HEK293T (cell line): Measurements from ENCODE around the gene ARL5C.

ENCODE experiments used
- CTCF ChIA-PET: fragments of 350-600 bp; formaldehyde crosslinking; extraction: SDS; loops from one replicate; lab custom pipeline; 2021; ENCODE audit warnings: antibody characterized with exemption, inconsistent platforms; lab: Yijun Ruan, JAX
- POLR2A ChIA-PET: fragments of 350-600 bp; formaldehyde crosslinking; extraction: SDS; loops from one replicate; lab custom pipeline; 2020; ENCODE audit warnings: antibody characterized with exemption, inconsistent platforms; lab: Yijun Ruan, JAX
- DNase-seq: peaks from one replicate; pipeline ENCODE4 v3.0.0; 2012; ENCODE audit warnings: mixed read lengths; ENCODE audit errors: extremely low spot score
- ARNT ChIP-seq: fragments of 450-650 bp; IDR thresholded peaks from 2 replicates; pipeline ENCODE4 v1.6.1; 2017; ENCODE audit warnings: mild to moderate bottlenecking
- BHLHE40 ChIP-seq: fragments of 450-650 bp; IDR thresholded peaks from 2 replicates; pipeline ENCODE4 v1.6.1; 2016; ENCODE audit warnings: mild to moderate bottlenecking, moderate library complexity, borderline replicate concordance
- CTBP1 ChIP-seq: fragments of 450-650 bp; IDR thresholded peaks from 2 replicates; pipeline ENCODE4 v1.6.1; 2016; ENCODE audit warnings: borderline replicate concordance
- ELF4 ChIP-seq: fragments of 450-650 bp; IDR thresholded peaks from 2 replicates; pipeline ENCODE4 v1.6.1; 2017; ENCODE audit warnings: antibody characterized with exemption
- FOXA1 ChIP-seq: fragments of 450-650 bp; IDR thresholded peaks from 2 replicates; pipeline ENCODE4 v1.6.1; 2016; ENCODE audit warnings: mild to moderate bottlenecking
- FOXK2 ChIP-seq: fragments of 450-650 bp; IDR thresholded peaks from 2 replicates; pipeline ENCODE4 v1.6.1; 2016; ENCODE audit warnings: mild to moderate bottlenecking
- FOXM1 ChIP-seq: fragments of 450-650 bp; IDR thresholded peaks from 2 replicates; pipeline ENCODE4 v1.6.1; 2017; ENCODE audit warnings: mild to moderate bottlenecking, borderline replicate concordance
- HDGF ChIP-seq: fragments of 450-650 bp; IDR thresholded peaks from 2 replicates; pipeline ENCODE4 v1.6.1; 2017; ENCODE audit warnings: antibody characterized with exemption, borderline replicate concordance
- L3MBTL2 ChIP-seq: fragments of 450-650 bp; conservative IDR thresholded peaks from 2 replicates; pipeline ENCODE4 v1.6.1; 2016; ENCODE audit warnings: mild to moderate bottlenecking
- LEF1 ChIP-seq: fragments of 450-650 bp; IDR thresholded peaks from 2 replicates; pipeline ENCODE4 v1.6.1; 2017; ENCODE audit warnings: mild to moderate bottlenecking, borderline replicate concordance
- NFRKB ChIP-seq: fragments of 450-650 bp; IDR thresholded peaks from 2 replicates; pipeline ENCODE4 v1.6.1; 2016; ENCODE audit warnings: mild to moderate bottlenecking, moderate library complexity
- SP1 ChIP-seq: fragments of 450-650 bp; IDR thresholded peaks from 2 replicates; pipeline ENCODE4 v1.6.1; 2017
- SUZ12 ChIP-seq: fragments of 450-650 bp; IDR thresholded peaks from 2 replicates; pipeline ENCODE4 v1.6.1; 2016; ENCODE audit warnings: mild to moderate bottlenecking
- TARDBP ChIP-seq: fragments of 450-650 bp; IDR thresholded peaks from 2 replicates; pipeline ENCODE4 v1.6.1; 2016
- ZNF384 ChIP-seq: fragments of 450-650 bp; IDR thresholded peaks from 2 replicates; pipeline ENCODE4 v1.6.1; 2016
- TF ChIP-seq, protein P1 (sequence below): fragments of 450-650 bp; IDR thresholded peaks from 2 replicates; pipeline ENCODE4 v1.6.1; 2016

Gene ARL5C

DNA sequence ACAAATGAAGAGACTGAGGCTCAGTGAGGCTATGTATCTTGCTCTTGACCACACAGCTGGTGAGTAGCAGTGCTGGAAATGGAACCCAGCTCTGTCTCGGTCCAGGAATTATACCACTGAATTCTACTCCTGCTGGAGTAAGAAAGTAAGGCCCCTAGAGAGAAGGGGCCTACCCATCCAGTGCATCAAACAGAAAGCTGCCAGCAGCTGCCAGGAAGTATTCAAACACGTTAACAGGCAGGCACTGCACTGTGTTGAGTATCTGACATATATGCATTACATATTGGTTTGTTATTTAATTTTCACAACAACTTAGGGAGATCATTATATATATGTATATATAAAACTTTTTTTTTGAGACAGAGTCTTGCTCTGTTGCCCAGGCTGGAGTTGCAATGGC is 4.0 kb downstream of the ARL5C start:
- TF ChIP-seq FOXA1 (no peak), FOXM1 (no peak), NFRKB (no peak), LEF1 (no peak), SP1 (no peak), TARDBP (no peak)
- POLR2A ChIA-PET: interaction anchor here (0.9 kb wide), 1 partner anchor 38 kb away, joined by 3 read pairs; the partner anchor contains the start of gene RPL19
- CTCF ChIA-PET: interaction anchor here (1.4 kb wide), 1 partner anchor 13 kb away, joined by 4 read pairs; no protein-coding TSS in a partner anchor
- DNase-seq: no peak

DNA sequence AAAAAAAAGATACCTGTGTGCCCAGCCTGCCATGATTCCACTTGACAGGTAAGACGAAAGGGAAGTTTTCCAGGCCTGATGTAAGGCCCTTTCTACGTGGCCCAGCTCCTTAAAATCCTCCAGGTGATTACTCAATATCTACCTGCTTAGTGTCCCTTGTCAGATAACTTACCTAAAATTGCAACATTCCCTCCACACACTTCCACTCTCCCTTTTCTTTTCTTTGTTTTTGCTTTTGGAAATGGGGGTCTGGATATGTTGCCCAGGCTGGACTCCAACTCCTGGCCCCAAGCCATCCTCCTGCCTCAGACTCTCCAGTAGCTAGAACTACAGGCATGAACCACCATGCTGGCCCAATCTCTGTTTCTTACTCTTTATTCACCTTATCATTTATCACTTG is 7.3 kb downstream of the ARL5C start:
- ChIA-PET CTCF (no interaction called here), POLR2A (no interaction called here)
- TF ChIP-seq ZNF384: 0 out of 2 replicates have a peak, but pooled peaks have one; percentile 21
- TF ChIP-seq NFRKB: no peak
- DNase-seq: no peak

DNA sequence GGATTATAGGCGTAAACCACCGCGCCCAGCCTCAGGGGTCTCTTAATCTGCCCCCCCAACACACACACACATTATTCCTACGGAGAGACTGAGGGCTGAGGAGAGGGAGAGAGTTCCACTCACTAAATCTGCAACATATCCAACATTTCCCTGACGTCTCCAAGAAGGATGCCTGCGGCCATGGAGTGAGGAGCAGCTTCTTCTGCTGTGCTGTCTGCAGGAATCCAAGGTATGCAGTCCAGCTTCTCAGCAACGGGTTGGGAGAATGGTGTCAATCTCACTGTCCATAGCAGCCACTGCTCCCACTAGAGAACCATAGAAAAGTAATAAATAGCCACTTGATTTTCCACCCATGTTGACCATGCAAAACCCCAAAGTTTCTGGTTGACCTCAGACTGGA is 9.5 kb downstream of the ARL5C start:
- no peak for DNase-seq
- TF ChIP-seq, protein P1, sequence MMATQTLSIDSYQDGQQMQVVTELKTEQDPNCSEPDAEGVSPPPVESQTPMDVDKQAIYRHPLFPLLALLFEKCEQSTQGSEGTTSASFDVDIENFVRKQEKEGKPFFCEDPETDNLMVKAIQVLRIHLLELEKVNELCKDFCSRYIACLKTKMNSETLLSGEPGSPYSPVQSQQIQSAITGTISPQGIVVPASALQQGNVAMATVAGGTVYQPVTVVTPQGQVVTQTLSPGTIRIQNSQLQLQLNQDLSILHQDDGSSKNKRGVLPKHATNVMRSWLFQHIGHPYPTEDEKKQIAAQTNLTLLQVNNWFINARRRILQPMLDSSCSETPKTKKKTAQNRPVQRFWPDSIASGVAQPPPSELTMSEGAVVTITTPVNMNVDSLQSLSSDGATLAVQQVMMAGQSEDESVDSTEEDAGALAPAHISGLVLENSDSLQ: no peak
- no peak for TF ChIP-seq ZNF384
- TF ChIP-seq TARDBP: no peak
- no peak for TF ChIP-seq LEF1
- TF ChIP-seq FOXK2: no peak
- CTCF ChIA-PET: no interaction called here
- POLR2A ChIA-PET: no interaction called here

DNA sequence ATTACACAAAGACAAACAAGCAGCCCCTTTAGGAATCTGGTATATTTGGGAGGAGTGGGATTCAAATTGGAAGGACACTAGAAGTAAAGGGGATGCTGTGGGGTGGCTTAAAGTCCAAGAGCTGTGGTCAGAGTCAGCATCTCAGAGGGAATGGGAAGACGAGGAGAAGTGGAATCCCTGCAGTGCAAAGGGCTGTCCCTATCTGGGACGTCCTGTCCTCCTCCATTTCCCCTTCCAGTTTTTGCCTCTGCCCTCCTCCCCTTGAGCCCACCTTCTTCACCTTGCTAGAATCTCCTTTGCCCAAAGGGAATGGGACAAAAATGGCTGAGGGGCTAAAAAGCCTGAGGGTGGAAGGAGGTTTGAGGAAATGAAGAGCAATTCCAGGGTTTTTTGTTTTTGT is 10.3 kb downstream of the ARL5C start:
- no peak for DNase-seq
- POLR2A ChIA-PET: no interaction called here
- CTCF ChIA-PET: interaction anchor here (0.9 kb wide), 1 partner anchor 19 kb away, joined by 3 read pairs; no protein-coding TSS in a partner anchor
- TF ChIP-seq L3MBTL2 (no peak), FOXM1 (no peak), FOXA1 (no peak), CTBP1 (no peak), SUZ12 (no peak), FOXK2 (no peak), HDGF (no peak), TARDBP (no peak), ELF4 (no peak), SP1 (no peak), NFRKB (no peak), BHLHE40 (no peak)

DNA sequence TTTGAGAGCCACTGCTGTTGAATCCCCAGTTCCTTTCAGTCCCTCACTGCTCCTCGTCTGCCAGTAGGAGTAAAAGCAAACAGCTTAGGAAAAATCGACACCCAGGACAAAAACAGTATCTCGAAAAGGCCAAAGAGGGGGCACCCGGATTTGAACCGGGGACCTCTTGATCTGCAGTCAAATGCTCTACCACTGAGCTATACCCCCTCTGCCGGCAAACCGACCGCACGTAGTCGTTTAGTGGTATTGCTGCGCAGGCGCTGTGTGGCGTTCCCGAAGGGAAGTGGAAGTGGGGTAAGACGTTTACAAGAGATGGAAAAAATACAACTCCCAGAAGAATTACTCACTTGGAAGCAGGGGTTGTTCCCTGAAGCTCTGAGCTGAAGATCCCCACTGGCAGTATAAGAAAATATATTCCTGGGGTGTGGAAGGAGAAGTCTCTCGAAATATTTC is 12.3 kb downstream of the ARL5C start:
- TF ChIP-seq LEF1: no peak
- no peak for TF ChIP-seq HDGF
- no peak for TF ChIP-seq FOXK2
- no peak for TF ChIP-seq FOXA1
- no peak for TF ChIP-seq SUZ12
- TF ChIP-seq SP1: no peak
- no peak for TF ChIP-seq ZNF384
- TF ChIP-seq ARNT: no peak
- no peak for TF ChIP-seq BHLHE40
- TF ChIP-seq TARDBP: no peak
- TF ChIP-seq CTBP1: no peak
- no peak for TF ChIP-seq FOXM1
- TF ChIP-seq L3MBTL2: no peak
- no peak for TF ChIP-seq ELF4
- no peak for TF ChIP-seq NFRKB
- TF ChIP-seq, protein P1: no peak
- CTCF ChIA-PET: interaction anchor here (0.6 to 2.5 kb wide), 24 partner anchors 9 to 419 kb away, joined by 3 to 89 read pairs (median 4); partner anchors contain the start of genes LASP1 and LASP1NB
- POLR2A ChIA-PET: interaction anchor here (0.8 to 3.8 kb wide), 19 partner anchors 8 to 546 kb away, joined by 3 to 22 read pairs (median 4); partner anchors contain the start of genes CACNB1, ERBB2, LASP1 and RPL19
- peak; percentile 65 for DNase-seq

DNA sequence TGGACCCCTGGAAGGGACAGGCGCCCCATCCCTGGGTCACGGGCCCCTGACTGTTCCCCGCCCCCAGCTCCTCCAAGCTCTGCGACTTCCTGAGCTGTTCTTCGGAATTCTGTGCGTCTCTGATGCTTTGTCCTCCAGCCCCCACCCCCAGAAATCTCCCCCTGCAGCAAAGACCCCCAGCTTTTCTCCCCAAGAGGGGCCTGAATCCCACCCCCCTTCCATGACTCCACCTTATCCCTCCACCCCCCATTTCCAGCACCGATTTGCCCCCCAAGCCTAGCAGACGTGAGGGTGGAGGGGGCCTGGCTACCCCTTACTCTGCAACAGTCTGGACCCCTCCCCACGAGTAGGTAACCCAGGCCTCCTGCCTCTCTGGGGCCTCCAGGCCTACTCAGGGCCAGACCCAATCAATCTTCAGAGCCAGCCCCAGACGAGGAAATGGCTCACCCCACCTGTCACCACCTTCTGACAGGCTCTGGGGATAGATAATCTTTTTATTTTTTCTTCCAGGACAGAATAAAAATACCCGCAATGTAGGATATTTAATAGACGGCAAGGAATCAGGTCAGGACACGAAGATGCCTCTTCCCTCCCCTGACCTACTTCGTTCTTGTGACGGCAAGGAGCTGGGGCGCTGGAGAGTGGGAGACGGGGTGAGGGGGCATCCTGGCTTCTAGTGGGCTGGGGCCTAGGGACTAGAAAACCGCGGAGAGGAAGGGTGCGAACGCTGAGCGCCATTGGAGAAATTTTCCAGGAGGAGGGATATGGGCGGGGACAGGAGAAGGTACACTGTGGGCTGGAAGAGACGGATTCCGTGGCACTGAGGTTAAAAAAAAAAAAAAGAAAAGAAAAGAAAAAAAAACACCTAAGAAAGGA is 13.8 kb downstream of the ARL5C start:
- POLR2A ChIA-PET: interaction anchor here (0.8 to 3.8 kb wide), 15 partner anchors 12 to 548 kb away, joined by 3 to 22 read pairs (median 5); partner anchors contain the start of genes CACNB1, ERBB2, LASP1 and RPL19
- TF ChIP-seq L3MBTL2 (no peak), BHLHE40 (no peak), ZNF384 (no peak), TARDBP (no peak), FOXM1 (no peak), ARNT (no peak), SUZ12 (no peak), ELF4 (no peak)
- TF ChIP-seq, protein P1: no peak
- DNase-seq: peak; percentile 25
- CTCF ChIA-PET: interaction anchor here (0.6 to 2.5 kb wide), 14 partner anchors 8 to 417 kb away, joined by 3 to 89 read pairs (median 5); partner anchors contain the start of gene LASP1NB
